Measurements from ENCODE around the gene TRPM8. TPM values are rescaled to one million over a fixed set of nuclear protein-coding genes. Genes with fewer than 3 reads are reported as not detected.

Gene TRPM8
- total RNA-seq, 2 donors from 2014 or later, result 0.78 TPM; not detected in 1

GRCh38 chr2:234015861-234016260 lies 98.7 kb downstream of the TRPM8 start:
- 56 to 61% methylated on average over 3 of the region's 3 CpGs for WGBS, 2 donors
- ATAC-seq (no peak), DNase-seq (no peak)
- H3K4me3 ChIP-seq, result no peak overlapping the region
- H3K36me3 ChIP-seq (replicated peaks in 1 of 2; ENCODE audit: insufficient read depth in 1 of 2, low read depth in 2 of 2), result no peaks in the 10 kb centered on the region
- H3K4me1 ChIP-seq, result no peaks in the 10 kb centered on the region
- intact Hi-C loops (cut with DNase I), result no loop called here
- H3K27ac ChIP-seq, result no peak overlapping the region
- H3K9me3 ChIP-seq, result no peaks in the 10 kb centered on the region
- TF ChIP-seq CTCF (IDR thresholded peaks at IDR 0.05) (no peak), POLR2A (IDR thresholded peaks at IDR 0.05) (no peak)
- H3K27me3 ChIP-seq, result no peaks in the 10 kb centered on the region

GRCh38 chr2:234019896-234020295 lies 102.7 kb downstream of the TRPM8 start:
- H3K9me3 ChIP-seq, result no peaks in the 10 kb centered on the region
- no peak for ATAC-seq
- no peaks in the 10 kb centered on the region for H3K4me1 ChIP-seq
- no peak for DNase-seq
- H3K4me3 ChIP-seq, result no peak overlapping the region
- no peak overlapping the region for H3K27ac ChIP-seq
- H3K36me3 ChIP-seq (replicated peaks in 1 of 2; ENCODE audit: insufficient read depth in 1 of 2, low read depth in 2 of 2), result no peaks in the 10 kb centered on the region
- 74 to 81% methylated on average over 3 to 4 of the region's 4 CpGs for WGBS, 2 donors
- intact Hi-C loops (cut with DNase I), result no loop called here
- TF ChIP-seq CTCF (IDR thresholded peaks at IDR 0.05) (no peak), POLR2A (IDR thresholded peaks at IDR 0.05) (no peak)
- no peaks in the 10 kb centered on the region for H3K27me3 ChIP-seq

- H3K27me3 ChIP-seq, result no peaks in the 10 kb centered on the region
- H3K27ac ChIP-seq, result no peak overlapping the region
- ATAC-seq (no peak), DNase-seq (no peak)
- 82 to 92% methylated on average over 2 of the region's 2 CpGs for WGBS, 2 donors
- intact Hi-C loops (cut with DNase I), result no loop called here
- H3K4me1 ChIP-seq, result no peaks in the 10 kb centered on the region
- H3K36me3 ChIP-seq (replicated peaks in 1 of 2; ENCODE audit: insufficient read depth in 1 of 2, low read depth in 2 of 2), result no peaks in the 10 kb centered on the region
- TF ChIP-seq CTCF (IDR thresholded peaks at IDR 0.05), result no peak
- no peak for TF ChIP-seq POLR2A (IDR thresholded peaks at IDR 0.05)
- no peaks in the 10 kb centered on the region for H3K9me3 ChIP-seq
- H3K4me3 ChIP-seq, result no peak overlapping the region
These were observed 103.2 kb downstream of the TRPM8 start for GRCh38 chr2:234020332-234020731.

- DNase-seq (no peak), ATAC-seq (no peak)
- Histone ChIP-seq H3K36me3 (replicated peaks in 1 of 2; ENCODE audit: insufficient read depth in 1 of 2, low read depth in 2 of 2) (no peaks in the 10 kb centered on the region), H3K4me1 (no peaks in the 10 kb centered on the region), H3K9me3 (no peaks in the 10 kb centered on the region), H3K27ac (no peak overlapping the region), H3K27me3 (no peaks in the 10 kb centered on the region), H3K4me3 (no peak overlapping the region)
- WGBS, 2 donors, result 94 to 100% methylated on average over 1 of the region's 1 CpG
- intact Hi-C loops (cut with DNase I), result no loop called here
- TF ChIP-seq CTCF (IDR thresholded peaks at IDR 0.05) (no peak), POLR2A (IDR thresholded peaks at IDR 0.05) (no peak)
These were observed 105.3 kb downstream of the TRPM8 start for GRCh38 chr2:234022424-234022823.

- Histone ChIP-seq H3K9me3 (no peaks in the 10 kb centered on the region), H3K36me3 (replicated peaks in 1 of 2; ENCODE audit: insufficient read depth in 1 of 2, low read depth in 2 of 2) (no peaks in the 10 kb centered on the region), H3K27me3 (no peaks in the 10 kb centered on the region), H3K27ac (no peak overlapping the region), H3K4me3 (no peak overlapping the region), H3K4me1 (no peaks in the 10 kb centered on the region)
- TF ChIP-seq CTCF (IDR thresholded peaks at IDR 0.05) (no peak), POLR2A (IDR thresholded peaks at IDR 0.05) (no peak)
- ATAC-seq (no peak), DNase-seq (no peak)
- WGBS, 2 donors, result 84 to 100% methylated on average over 3 to 14 of the region's 29 CpGs
- intact Hi-C loops (cut with DNase I), result no loop called here
These were observed 107.1 kb downstream of the TRPM8 start for GRCh38 chr2:234024304-234024703.
